ENCODE measurements around the gene BUD31. TPM values are rescaled to one million over a fixed set of nuclear protein-coding genes. Genes with fewer than 3 reads are reported as not detected.
"Not testable (repeated sequence)": the region's sequence is repeated elsewhere in the genome, so short reads cannot be mapped to it uniquely, and the experiment has no call there.

The BUD31 gene
- total RNA-seq, 1 donor from 2014 or later = 108 TPM

GRCh38 chr7:99409192-99409572 lies 413 bp downstream of the BUD31 start:
- H3K27me3 Mint-ChIP-seq (ENCODE audit: low read depth) = no peaks in the 10 kb centered on the region
- no peak for TF ChIP-seq CTCF (IDR thresholded peaks at IDR 0.05)
- DNase-seq (ENCODE audit: low spot score) = no peak
- H3K27ac Mint-ChIP-seq (ENCODE audit: unreplicated experiment) = peak overlapping the region; percentile 99
- H3K4me1 Mint-ChIP-seq (ENCODE audit: low read depth) = peaks cover 38% of the 10 kb centered on the region
- H3K4me3 Mint-ChIP-seq (ENCODE audit: unreplicated experiment) = peak overlapping the region; percentile 99
- H3K9me3 Mint-ChIP-seq (ENCODE audit: low read depth) = no peaks in the 10 kb centered on the region
- H3K36me3 Mint-ChIP-seq (ENCODE audit: low read depth) = peaks cover 17% of the 10 kb centered on the region

- no peak for TF ChIP-seq CTCF (IDR thresholded peaks at IDR 0.05)
- Mint-ChIP-seq H3K36me3 (ENCODE audit: low read depth) (peaks cover 19% of the 10 kb centered on the region), H3K27ac (ENCODE audit: unreplicated experiment) (peak overlapping the region; percentile 99), H3K27me3 (ENCODE audit: low read depth) (no peaks in the 10 kb centered on the region), H3K4me1 (ENCODE audit: low read depth) (peaks cover 33% of the 10 kb centered on the region), H3K4me3 (ENCODE audit: unreplicated experiment) (peak overlapping the region; percentile 99), H3K9me3 (ENCODE audit: low read depth) (no peaks in the 10 kb centered on the region)
- no peak for DNase-seq (ENCODE audit: low spot score)
These were observed 1.0 kb downstream of the BUD31 start for GRCh38 chr7:99409806-99410205.

- no peak for DNase-seq (ENCODE audit: low spot score)
- Mint-ChIP-seq H3K9me3 (ENCODE audit: low read depth) (no peaks in the 10 kb centered on the region), H3K36me3 (ENCODE audit: low read depth) (peaks cover 24% of the 10 kb centered on the region), H3K4me1 (ENCODE audit: low read depth) (peaks cover 35% of the 10 kb centered on the region), H3K27ac (ENCODE audit: unreplicated experiment) (peak overlapping the region; percentile 99), H3K4me3 (ENCODE audit: unreplicated experiment) (peak overlapping the region; percentile 99), H3K27me3 (ENCODE audit: low read depth) (no peaks in the 10 kb centered on the region)
- TF ChIP-seq CTCF (IDR thresholded peaks at IDR 0.05) = no peak
These were observed 1.9 kb downstream of the BUD31 start for GRCh38 chr7:99410635-99411034.

GRCh38 chr7:99415513-99416127 lies 6.9 kb downstream of the BUD31 start:
- H3K4me1 Mint-ChIP-seq (ENCODE audit: low read depth); DNase-seq (ENCODE audit: low spot score); H3K4me3 Mint-ChIP-seq (ENCODE audit: unreplicated experiment); H3K9me3 Mint-ChIP-seq (ENCODE audit: low read depth); H3K27me3 Mint-ChIP-seq (ENCODE audit: low read depth): not testable (repeated sequence)
- H3K36me3 Mint-ChIP-seq (ENCODE audit: low read depth) = peaks cover 39% of the 10 kb centered on the region
- TF ChIP-seq CTCF (IDR thresholded peaks at IDR 0.05) = peak; percentile 84
- H3K27ac Mint-ChIP-seq (ENCODE audit: unreplicated experiment) = peak overlapping the region; percentile 68

GRCh38 chr7:99418260-99418659 lies 9.5 kb downstream of the BUD31 start:
- no peak for DNase-seq (ENCODE audit: low spot score)
- Mint-ChIP-seq H3K36me3 (ENCODE audit: low read depth) (peaks cover 31% of the 10 kb centered on the region), H3K9me3 (ENCODE audit: low read depth) (no peaks in the 10 kb centered on the region), H3K27me3 (ENCODE audit: low read depth) (no peaks in the 10 kb centered on the region), H3K4me1 (ENCODE audit: low read depth) (peaks cover 5% of the 10 kb centered on the region), H3K27ac (ENCODE audit: unreplicated experiment) (no peak overlapping the region), H3K4me3 (ENCODE audit: unreplicated experiment) (no peak overlapping the region)
- TF ChIP-seq CTCF (IDR thresholded peaks at IDR 0.05) = no peak
